Heart left ventricle (tissue), 13 donors: ENCODE results near the gene ASAH2B.
"Not testable (repeated sequence)": the region's sequence is repeated elsewhere in the genome, so short reads cannot be mapped to it uniquely, and the experiment has no call there.

ENCODE experiments used
- CTCF ChIP-seq, 12 donors: fragments of 200-600 bp; sonication (generic) in 4 of 12; IDR thresholded peaks; one replicate each; pipeline versions ENCODE4 v1.5.0 to v1.8.0; 2018 to 2022; ENCODE audit warnings: antibody characterized with exemption in 12 of 12, mild to moderate bottlenecking in 5 of 12
- POLR2A ChIP-seq, 2 donors: fragments of 450-650 bp; IDR thresholded peaks; one replicate each; pipeline ENCODE4 v1.6.1; 2017; ENCODE audit warnings: antibody characterized with exemption in 2 of 2, mild to moderate bottlenecking in 2 of 2, moderate library complexity in 2 of 2
- donor health status: ischemic (EF 13 %, LVEDD 7.1; RV severe dilation, severe dysfunction).
- donor health status: DM: no; HTN: yes; CAD: no.
- donor health status: DM: no; HTN: no; CAD: no.
- donor health status: ischemic (EF 25% LVEDD 6.9; RV normal size, moderate dysfunction).
- donor health status: ischemic (EF 25% LVEDD 5.7; RV mildly dilated, moderate dysfunction).
- donor health status: ischemic (EF 35%, LVEDD 5.7; RV mildly dilated, moderate dysfunction).
- donor health status: nonischemic (EF 11% LVEDD 7.7; RV severe dilation, severe dysfunction).
- donor health status: DM: yes; HTN: yes; CAD: no.
- donor health status: PGD.
- donor health status: ischemic (EF 29% LVEDD 5.4; RV normal size, mild dysfunction).
- donor health status: nonischemic (EF 23%, LVEDD 6.1; RV moderate dilation, normal function).

- TF ChIP-seq CTCF, POLR2A (IDR thresholded peaks at IDR 0.05): not testable (repeated sequence)
Measured at GRCh38 chr10:50780036-50780435, 40.3 kb downstream of the ASAH2B start.
